ENCODE measurements around the gene CLDN22. TPM values are rescaled to one million over a fixed set of nuclear protein-coding genes. Genes with fewer than 3 reads are reported as not detected.
"Not testable (repeated sequence)": the region's sequence is repeated elsewhere in the genome, so short reads cannot be mapped to it uniquely, and the experiment has no call there.

Gene CLDN22
- total RNA-seq, 1 donor from 2014 or later = not detected

DNA sequence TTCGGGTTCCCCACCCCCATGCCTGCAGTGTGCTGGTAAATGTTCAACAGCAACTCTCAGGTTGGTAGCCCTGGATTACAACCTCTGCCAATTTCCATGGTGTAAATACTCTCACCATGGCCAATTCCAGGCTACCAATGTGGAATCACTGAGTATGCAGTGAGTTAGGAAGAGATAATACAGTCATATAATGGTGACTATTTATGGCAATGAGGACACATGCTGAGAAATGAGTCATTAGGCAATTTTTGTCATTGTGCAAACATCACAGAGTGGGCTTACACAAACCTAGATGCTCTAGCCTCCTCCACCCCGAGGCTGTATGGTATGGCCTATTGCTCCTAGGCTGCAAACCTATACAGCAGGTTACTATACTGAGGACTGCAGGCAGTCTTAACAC, 6.8 kb upstream of the CLDN22 start:
- H3K36me3 ChIP-seq = no peaks in the 10 kb centered on the region
- TF ChIP-seq, protein P1, sequence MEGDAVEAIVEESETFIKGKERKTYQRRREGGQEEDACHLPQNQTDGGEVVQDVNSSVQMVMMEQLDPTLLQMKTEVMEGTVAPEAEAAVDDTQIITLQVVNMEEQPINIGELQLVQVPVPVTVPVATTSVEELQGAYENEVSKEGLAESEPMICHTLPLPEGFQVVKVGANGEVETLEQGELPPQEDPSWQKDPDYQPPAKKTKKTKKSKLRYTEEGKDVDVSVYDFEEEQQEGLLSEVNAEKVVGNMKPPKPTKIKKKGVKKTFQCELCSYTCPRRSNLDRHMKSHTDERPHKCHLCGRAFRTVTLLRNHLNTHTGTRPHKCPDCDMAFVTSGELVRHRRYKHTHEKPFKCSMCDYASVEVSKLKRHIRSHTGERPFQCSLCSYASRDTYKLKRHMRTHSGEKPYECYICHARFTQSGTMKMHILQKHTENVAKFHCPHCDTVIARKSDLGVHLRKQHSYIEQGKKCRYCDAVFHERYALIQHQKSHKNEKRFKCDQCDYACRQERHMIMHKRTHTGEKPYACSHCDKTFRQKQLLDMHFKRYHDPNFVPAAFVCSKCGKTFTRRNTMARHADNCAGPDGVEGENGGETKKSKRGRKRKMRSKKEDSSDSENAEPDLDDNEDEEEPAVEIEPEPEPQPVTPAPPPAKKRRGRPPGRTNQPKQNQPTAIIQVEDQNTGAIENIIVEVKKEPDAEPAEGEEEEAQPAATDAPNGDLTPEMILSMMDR (IDR thresholded peaks at IDR 0.05; ENCODE audit: borderline replicate concordance) = no peak

DNA sequence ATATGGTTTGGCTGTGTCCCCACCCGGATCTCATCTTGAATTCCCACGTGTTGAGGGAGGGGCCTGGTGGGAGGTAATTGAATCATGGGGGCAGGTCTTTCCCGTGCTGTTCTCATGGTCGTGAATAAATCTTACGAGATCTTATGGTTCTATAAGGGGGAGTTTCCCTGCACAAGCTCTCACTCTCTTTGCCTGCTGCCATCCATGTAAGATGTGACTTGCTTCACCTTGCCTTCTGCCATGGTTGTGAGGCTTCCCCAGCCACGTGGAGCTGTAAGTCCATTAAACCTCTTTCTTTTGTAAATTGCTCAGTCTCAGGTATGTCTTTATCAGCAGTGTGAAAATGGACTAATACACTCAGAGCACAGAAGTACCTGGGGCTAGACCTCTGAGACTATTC, 6.3 kb upstream of the CLDN22 start:
- H3K36me3 ChIP-seq; H3K4me3 ChIP-seq; H3K27ac ChIP-seq (replicated peaks); H3K27me3 ChIP-seq (ENCODE audit: low read depth); H3K4me1 ChIP-seq; intact Hi-C loops (cut with micrococcal nuclease); H3K9me3 ChIP-seq (replicated peaks); DNase-seq: not testable (repeated sequence)

More for the DNA sequence above, 6.8 kb upstream of the CLDN22 start:
- DNase-seq = no peak
- intact Hi-C loops (cut with micrococcal nuclease) = no loop called here
- H3K4me3 ChIP-seq = no peak overlapping the region
- H3K27me3 ChIP-seq (ENCODE audit: low read depth) = no peaks in the 10 kb centered on the region
- H3K9me3 ChIP-seq (replicated peaks) = no peaks in the 10 kb centered on the region
- no peaks in the 10 kb centered on the region for H3K4me1 ChIP-seq
- no peak overlapping the region for H3K27ac ChIP-seq (replicated peaks)

DNA sequence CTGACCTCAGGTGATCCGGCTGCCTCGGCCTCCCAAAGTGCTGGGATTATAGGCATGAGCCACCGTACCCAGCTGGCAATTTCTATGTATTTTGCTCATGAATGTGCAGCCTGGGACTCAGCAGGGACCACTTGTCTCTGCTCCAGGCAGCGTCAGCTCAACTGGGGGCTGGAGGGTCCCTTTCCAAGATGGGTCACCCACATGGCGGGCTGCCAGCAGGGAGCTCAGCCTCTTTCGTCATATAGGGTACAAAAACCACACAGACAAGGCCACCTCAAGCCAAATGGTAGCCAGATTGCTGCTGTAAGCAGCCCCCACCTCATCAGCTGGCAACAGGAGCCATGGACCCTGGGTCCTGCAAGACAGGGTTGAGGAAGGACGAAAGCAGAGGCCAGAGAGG, 4.5 kb upstream of the CLDN22 start:
- no peak for DNase-seq
- TF ChIP-seq, protein P1 (IDR thresholded peaks at IDR 0.05; ENCODE audit: borderline replicate concordance) = no peak
- H3K27ac ChIP-seq (replicated peaks) = no peak overlapping the region
- no peaks in the 10 kb centered on the region for H3K36me3 ChIP-seq
- no peaks in the 10 kb centered on the region for H3K27me3 ChIP-seq (ENCODE audit: low read depth)
- H3K4me3 ChIP-seq = no peak overlapping the region
- intact Hi-C loops (cut with micrococcal nuclease) = no loop called here
- H3K4me1 ChIP-seq = no peaks in the 10 kb centered on the region
- no peaks in the 10 kb centered on the region for H3K9me3 ChIP-seq (replicated peaks)

DNA sequence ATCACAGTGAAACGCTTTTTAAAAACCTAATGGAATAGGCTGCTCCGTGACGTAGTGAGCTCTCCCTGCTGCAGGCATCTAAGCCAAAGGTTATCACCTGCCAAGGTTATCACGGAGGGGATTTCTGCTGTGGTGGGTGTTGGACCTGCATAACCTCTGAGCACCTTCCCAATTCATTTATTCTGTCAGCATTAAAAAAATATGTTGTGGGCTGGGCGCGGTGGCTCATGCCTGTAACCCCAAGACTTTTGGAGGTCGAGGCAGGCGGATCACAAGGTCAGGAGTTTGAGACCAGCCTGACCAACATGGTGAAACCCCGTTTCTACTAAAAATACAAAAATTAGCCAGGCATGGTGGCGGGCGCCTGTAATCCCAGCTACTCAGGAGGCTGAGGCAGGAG, 4.0 kb upstream of the CLDN22 start:
- DNase-seq; H3K4me3 ChIP-seq; H3K36me3 ChIP-seq; H3K27ac ChIP-seq (replicated peaks); H3K9me3 ChIP-seq (replicated peaks); H3K27me3 ChIP-seq (ENCODE audit: low read depth); intact Hi-C loops (cut with micrococcal nuclease); H3K4me1 ChIP-seq: not testable (repeated sequence)

DNA sequence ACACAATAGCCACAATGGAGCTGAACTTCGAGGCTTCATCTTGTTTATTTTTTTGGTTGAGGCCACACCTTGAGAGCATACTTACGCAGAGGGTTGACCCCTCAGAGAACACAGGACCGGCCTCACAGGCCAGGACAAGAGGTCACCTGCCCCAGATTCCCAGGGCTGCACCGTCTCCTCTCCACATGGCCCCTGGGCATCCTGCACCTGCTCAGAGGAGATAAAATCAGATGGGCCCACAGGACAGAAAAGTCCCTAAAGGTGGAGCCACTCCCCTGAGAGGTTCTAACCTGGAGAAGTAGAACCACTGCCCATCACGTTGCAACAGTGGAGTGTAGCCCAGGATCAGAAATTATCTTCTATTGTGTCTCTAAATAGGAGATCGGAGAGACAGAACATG, 3.2 kb upstream of the CLDN22 start:
- H3K27me3 ChIP-seq (ENCODE audit: low read depth) = no peaks in the 10 kb centered on the region
- no peak overlapping the region for H3K4me3 ChIP-seq
- no peaks in the 10 kb centered on the region for H3K9me3 ChIP-seq (replicated peaks)
- H3K4me1 ChIP-seq = no peaks in the 10 kb centered on the region
- DNase-seq = no peak
- no peak overlapping the region for H3K27ac ChIP-seq (replicated peaks)
- intact Hi-C loops (cut with micrococcal nuclease) = no loop called here
- H3K36me3 ChIP-seq = peaks cover 6% of the 10 kb centered on the region
- TF ChIP-seq, protein P1 (IDR thresholded peaks at IDR 0.05; ENCODE audit: borderline replicate concordance) = no peak

DNA sequence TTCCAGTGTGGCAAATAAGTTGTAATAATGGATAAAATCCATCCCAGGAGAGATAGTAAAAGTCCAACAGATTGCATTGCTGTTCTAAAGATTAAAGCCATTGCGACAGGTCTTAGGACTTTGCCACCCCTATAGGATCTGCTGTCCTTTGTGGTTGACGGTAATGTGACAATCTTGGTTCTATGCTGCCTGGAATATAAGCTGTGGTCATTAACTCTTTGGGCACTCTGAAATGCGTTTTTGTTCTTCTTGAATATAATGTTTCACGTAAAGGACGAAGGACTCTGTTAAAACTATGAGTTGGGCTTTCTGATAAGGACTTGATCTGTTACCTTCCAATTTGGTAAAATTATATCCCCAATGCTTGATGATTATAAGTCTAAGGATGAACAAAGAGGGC, 2.2 kb upstream of the CLDN22 start, which contains the start of gene CLDN24:
Gene CLDN24, minus strand, starts transcription at position 101 of the 400 bp plus-strand sequence. Its CDS starts 0 bp downstream, at position 101.
- Histone ChIP-seq H3K4me1 (no peaks in the 10 kb centered on the region), H3K9me3 (replicated peaks) (no peaks in the 10 kb centered on the region), H3K36me3 (peaks cover 7% of the 10 kb centered on the region), H3K4me3 (no peak within 1 kb of the TSS), H3K27me3 (ENCODE audit: low read depth) (no peaks in the 10 kb centered on the region), H3K27ac (replicated peaks) (no peak within 1 kb of the TSS)
- no peak for DNase-seq
- TF ChIP-seq, protein P1 (IDR thresholded peaks at IDR 0.05; ENCODE audit: borderline replicate concordance) = no peak
- intact Hi-C loops (cut with micrococcal nuclease) = no loop called here

DNA sequence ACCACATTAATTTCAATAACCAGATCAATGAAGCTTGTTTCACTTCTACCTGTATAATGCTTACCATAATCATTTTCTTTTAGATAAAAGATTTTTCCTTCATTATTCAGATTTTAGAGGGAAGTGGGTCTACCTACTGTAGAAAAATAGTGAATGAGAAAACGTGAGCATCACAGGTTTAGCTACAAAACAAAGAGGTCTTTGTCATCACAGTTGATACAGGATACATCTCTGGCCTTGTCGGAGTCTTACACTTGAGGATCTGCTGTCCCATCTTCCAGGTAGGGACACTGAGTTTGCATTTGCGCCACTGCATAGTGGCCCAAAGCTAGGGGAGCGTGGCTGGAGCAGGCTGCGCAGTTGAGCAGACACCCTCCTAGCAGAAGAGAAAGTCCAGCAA, 1.4 kb upstream of the CLDN22 start:
- Histone ChIP-seq H3K4me1 (no peaks in the 10 kb centered on the region), H3K27me3 (ENCODE audit: low read depth) (no peaks in the 10 kb centered on the region), H3K4me3 (no peak overlapping the region), H3K27ac (replicated peaks) (no peak overlapping the region), H3K36me3 (peaks cover 10% of the 10 kb centered on the region), H3K9me3 (replicated peaks) (no peaks in the 10 kb centered on the region)
- TF ChIP-seq, protein P1 (IDR thresholded peaks at IDR 0.05; ENCODE audit: borderline replicate concordance) = no peak
- DNase-seq = no peak
- intact Hi-C loops (cut with micrococcal nuclease) = no loop called here

Measured in left ventricle myocardium inferior (tissue), 1 donor.